Esophagus squamous epithelium (tissue), 4 donors: ENCODE results near the gene ACRV1.

ENCODE experiments used
- CTCF ChIP-seq, 6 experiments: fragments of 450-650 bp in 4 of 6; fragments of 200-600 bp in 2 of 6; sonication (generic) in 2 of 6; IDR thresholded peaks; one replicate each; pipeline ENCODE4 v1.5.1; 2016 to 2019; ENCODE audit warnings: antibody characterized with exemption in 6 of 6, mild to moderate bottlenecking in 4 of 6, moderate library complexity in 4 of 6
- POLR2A ChIP-seq, 4 donors: fragments of 450-650 bp; IDR thresholded peaks; one replicate each; pipeline ENCODE4 v1.6.1; 2017; ENCODE audit warnings: antibody characterized with exemption in 4 of 4, mild to moderate bottlenecking in 4 of 4, moderate library complexity in 3 of 4

- no peak for TF ChIP-seq CTCF (IDR thresholded peaks at IDR 0.05)
- TF ChIP-seq POLR2A (IDR thresholded peaks at IDR 0.05), result no peak
These were observed 48.3 kb upstream of the ACRV1 start for GRCh38 chr11:125728969-125729368.
